Keratinocyte (primary cell): ENCODE results near the gene C1QTNF12. TPM values are rescaled to one million over a fixed set of nuclear protein-coding genes. Genes with fewer than 3 reads are reported as not detected.
A peak's percentile ranks its signal among the peaks of the same experiment; 100 is the strongest.

Experiments used
- DNase-seq: peaks from one replicate; pipeline ENCODE4 v3.0.0-alpha.2; 2011; ENCODE audit warnings: low read depth, missing footprints, low spot score
- FAIRE-seq: peaks from 2 replicates; lab custom pipeline; 2011; peaks lifted over from hg19 to GRCh38; lab: Jason Lieb, UNC
- H2AFZ ChIP-seq: 2 replicates; pipeline ENCODE4 v1.6.0; 2012; ENCODE audit warnings: low read length, control low read depth, inconsistent platforms; ENCODE audit not compliant: control insufficient read depth
- H3K27ac ChIP-seq: 2 replicates; pipeline ENCODE4 v1.5.1; 2011; ENCODE audit warnings: low read length; ENCODE audit not compliant: control insufficient read depth, insufficient read depth
- H3K27me3 ChIP-seq: 3 replicates; pipeline ENCODE4 v1.6.0; 2011; ENCODE audit warnings: low read length; ENCODE audit not compliant: control insufficient read depth, insufficient read depth; ENCODE audit errors: extremely low read depth
- H3K36me3 ChIP-seq, 2 experiments: 2 replicates in 1 of 2; 3 replicates in 1 of 2; pipeline ENCODE4 v1.5.1; 2011; ENCODE audit warnings: low read length in 2 of 2, mild to moderate bottlenecking in 1 of 2; ENCODE audit not compliant: control insufficient read depth in 2 of 2, insufficient read depth in 2 of 2; ENCODE audit errors: extremely low read depth in 1 of 2
- H3K4me1 ChIP-seq: 3 replicates; pipeline ENCODE4 v1.5.1; 2011; ENCODE audit warnings: low read length; ENCODE audit not compliant: control insufficient read depth, insufficient read depth; ENCODE audit errors: extremely low read depth
- H3K4me2 ChIP-seq: 3 replicates; pipeline ENCODE4 v1.6.0; 2011; ENCODE audit warnings: low read depth, low read length; ENCODE audit not compliant: control insufficient read depth, insufficient read depth; ENCODE audit errors: extremely low read depth
- H3K4me3 ChIP-seq, 3 experiments: fragments of 200-600 bp in 1 of 3; sonication (generic) in 1 of 3; 2 replicates in 2 of 3; 3 replicates in 1 of 3; pipeline ENCODE4 v1.5.1; 2011 to 2016; ENCODE audit warnings: low read length in 3 of 3, mild to moderate bottlenecking in 3 of 3, control low read depth in 2 of 3, inconsistent platforms in 1 of 3, low read depth in 1 of 3, mixed read lengths in 1 of 3, mixed run types in 1 of 3, moderate library complexity in 1 of 3; ENCODE audit not compliant: control insufficient read depth in 2 of 3, insufficient read depth in 2 of 3; ENCODE audit errors: extremely low read depth in 1 of 3
- H3K79me2 ChIP-seq: 2 replicates; pipeline ENCODE4 v1.6.0; 2012; ENCODE audit warnings: low read length; ENCODE audit not compliant: control insufficient read depth, insufficient read depth
- H3K9ac ChIP-seq: 3 replicates; pipeline ENCODE4 v1.6.0; 2011; ENCODE audit warnings: low read length; ENCODE audit not compliant: control insufficient read depth, insufficient read depth; ENCODE audit errors: extremely low read depth
- H3K9me1 ChIP-seq: 3 replicates; pipeline ENCODE4 v1.6.0; 2011; ENCODE audit warnings: low read length; ENCODE audit not compliant: control insufficient read depth, insufficient read depth; ENCODE audit errors: extremely low read depth
- H3K9me3 ChIP-seq: 2 replicates; pipeline ENCODE4 v1.5.1; 2012; ENCODE audit warnings: low read depth, low read length; ENCODE audit not compliant: control insufficient read depth
- H4K20me1 ChIP-seq: 3 replicates; pipeline ENCODE4 v1.6.0; 2011; ENCODE audit warnings: low read length; ENCODE audit not compliant: control insufficient read depth, insufficient read depth; ENCODE audit errors: extremely low read depth
- CTCF ChIP-seq, 3 experiments: IDR thresholded peaks in 1 of 3; conservative IDR thresholded peaks in 1 of 3; optimal IDR thresholded peaks in 1 of 3; 2 replicates in 2 of 3; 3 replicates in 1 of 3; pipeline versions ENCODE3 to v1.5.1; 2011; ENCODE audit warnings: low read length in 3 of 3, mild to moderate bottlenecking in 3 of 3, moderate library complexity in 2 of 3, control low read depth in 1 of 3, inconsistent platforms in 1 of 3; ENCODE audit not compliant: insufficient read depth in 2 of 3; ENCODE audit errors: extremely low read depth in 1 of 3
- EZH2 ChIP-seq: IDR thresholded peaks from one replicate; pipeline ENCODE4 v1.6.1; 2012; ENCODE audit warnings: inconsistent platforms, mild to moderate bottlenecking, low read length, moderate library complexity
- dilution Hi-C: fragments of 300-500 bp; cut with MboI; formaldehyde crosslinking; loops from one replicate; pipeline ENCODE4 v1.7.0; 2020; ENCODE audit warnings: low sequenced_read_pairs; ENCODE audit not compliant: extremely low pct_ligation_motif_present
- polyA plus RNA-seq, 5 experiments: library from polyadenylated mRNA; depleted of rRNA in 3 of 5; stranded (reverse) in 3 of 5; stranded (forward) in 1 of 5; unstranded in 1 of 5; fragments of >200 nt; gene quantifications; 1 replicate in 1 of 5; 2 replicates in 3 of 5; 3 replicates in 1 of 5; pipeline versions ENCODE4 v1.2.1 to v1.2.3, GENCODE V29; 2011 to 2012; ENCODE audit warnings: missing spikeins in 2 of 5, low read depth in 1 of 5, low replicate concordance in 1 of 5

The C1QTNF12 gene
- polyA plus RNA-seq, 1 donor (not counting 4 experiments of a cell fraction or from before 2014, with no cell fraction given) = 0.18 TPM

GRCh38 chr1:1283821-1284220, 37.3 kb upstream of the C1QTNF12 start:
- no peaks in the 10 kb centered on the region for H4K20me1 ChIP-seq
- no peaks in the 10 kb centered on the region for H3K36me3 ChIP-seq
- no peak overlapping the region for H2AFZ ChIP-seq
- H3K4me1 ChIP-seq = peaks cover 12% of the 10 kb centered on the region
- H3K4me2 ChIP-seq = no peak overlapping the region
- dilution Hi-C loops = no loop called here
- FAIRE-seq (no peak), DNase-seq (no peak)
- no peak overlapping the region for H3K27ac ChIP-seq
- H3K27me3 ChIP-seq = no peaks in the 10 kb centered on the region
- no peak for TF ChIP-seq EZH2
- TF ChIP-seq CTCF (optimal IDR thresholded peaks at IDR 0.05 in 1 of 3, IDR thresholded peaks at IDR 0.05 in 1 of 3, conservative IDR thresholded peaks at IDR 0.05 in 1 of 3; ENCODE audit: extremely low read depth in 1 of 3, insufficient read depth in 2 of 3, low read length in 3 of 3) = peak in 1 of 3 experiments; percentile 28
- no peaks in the 10 kb centered on the region for H3K9me3 ChIP-seq
- H3K9ac ChIP-seq = no peak overlapping the region
- H3K4me3 ChIP-seq = no peak overlapping the region
- no peaks in the 10 kb centered on the region for H3K9me1 ChIP-seq
- no peaks in the 10 kb centered on the region for H3K79me2 ChIP-seq

DNA sequence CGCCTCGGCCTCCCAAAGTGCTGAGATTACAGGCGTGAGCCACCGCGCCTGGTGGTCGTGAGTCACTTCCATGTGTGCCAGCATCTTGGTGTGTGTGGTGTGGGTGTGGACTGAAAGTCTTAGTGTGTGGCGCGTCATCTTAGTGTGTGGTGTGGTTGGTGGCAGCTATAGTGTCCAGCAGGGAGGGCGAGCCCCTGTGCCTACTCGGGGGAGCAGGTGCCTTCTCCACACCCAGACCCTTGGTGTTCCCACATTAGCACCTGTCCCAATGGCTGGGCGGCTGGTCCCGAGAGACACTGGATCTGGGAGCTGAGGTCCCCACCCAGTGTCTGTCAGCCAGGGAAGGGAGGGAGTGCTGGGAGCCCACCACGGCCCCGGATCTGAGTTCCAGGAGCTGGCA, 36.5 kb upstream of the C1QTNF12 start:
- dilution Hi-C loops = no loop called here
- no peak for DNase-seq

More for the DNA sequence above, 36.5 kb upstream of the C1QTNF12 start:
- H3K9me1 ChIP-seq = no peaks in the 10 kb centered on the region
- no peak overlapping the region for H3K9ac ChIP-seq
- no peak for FAIRE-seq
- H3K4me3 ChIP-seq = no peak overlapping the region
- no peak overlapping the region for H2AFZ ChIP-seq
- no peaks in the 10 kb centered on the region for H4K20me1 ChIP-seq
- H3K4me1 ChIP-seq = peaks cover 12% of the 10 kb centered on the region
- no peak overlapping the region for H3K4me2 ChIP-seq
- no peak overlapping the region for H3K27ac ChIP-seq
- no peaks in the 10 kb centered on the region for H3K79me2 ChIP-seq
- no peaks in the 10 kb centered on the region for H3K9me3 ChIP-seq
- no peak for TF ChIP-seq EZH2
- no peak for TF ChIP-seq CTCF (optimal IDR thresholded peaks at IDR 0.05 in 1 of 3, IDR thresholded peaks at IDR 0.05 in 1 of 3, conservative IDR thresholded peaks at IDR 0.05 in 1 of 3; ENCODE audit: extremely low read depth in 1 of 3, insufficient read depth in 2 of 3, low read length in 3 of 3)
- H3K27me3 ChIP-seq = no peaks in the 10 kb centered on the region
- no peaks in the 10 kb centered on the region for H3K36me3 ChIP-seq
